Neural progenitor cell (in vitro differentiated cells): ENCODE results near the gene KCNH6.

Experiments
- CTCF ChIP-seq: fragments of 200-600 bp; sonication (generic); IDR thresholded peaks from 2 replicates; pipeline ENCODE4 v1.5.1; 2017; ENCODE audit warnings: antibody characterized with exemption, mild to moderate bottlenecking
- EZH2 ChIP-seq: fragments of 200-600 bp; sonication (generic); IDR thresholded peaks from 2 replicates; pipeline ENCODE4 v1.6.1; 2017; ENCODE audit warnings: antibody characterized with exemption, mild to moderate bottlenecking, moderate library complexity
- EZH2phosphoT487 ChIP-seq: fragments of 200-600 bp; sonication (generic); IDR thresholded peaks from 2 replicates; pipeline ENCODE4 v1.6.1; 2017; ENCODE audit warnings: antibody characterized with exemption

GRCh38 chr17:63487014-63487339, 36.2 kb upstream of the KCNH6 start:
- no peak for TF ChIP-seq CTCF
- no peak for TF ChIP-seq EZH2
- TF ChIP-seq EZH2phosphoT487, result no peak
